ENCODE results near the gene WIPI1.
"Not testable (repeated sequence)": the region's sequence is repeated elsewhere in the genome, so short reads cannot be mapped to it uniquely, and the experiment has no call there.

GRCh38 chr17:68407656-68408055 is 49.6 kb downstream of the WIPI1 start:
- not testable (repeated sequence) for TF ChIP-seq CTCF, POLR2A (IDR thresholded peaks at IDR 0.05)

Measured in testis (tissue), 2 donors.